Measurements from ENCODE around the gene WBP2NL.

Gene WBP2NL

GRCh38 chr22:42060489-42060888 is 61.9 kb downstream of the WBP2NL start (continued):
- TF ChIP-seq PATZ1 (CRISPR knock-in tag; IDR thresholded peaks at IDR 0.05; ENCODE audit: borderline replicate concordance): no peak
- no peak for TF ChIP-seq ZNF565 (CRISPR knock-in tag; conservative IDR thresholded peaks at IDR 0.05; ENCODE audit: low read depth)

GRCh38 chr22:42061041-42061440 is 62.5 kb downstream of the WBP2NL start:
- no peak for TF ChIP-seq ZC3H10 (CRISPR knock-in tag; IDR thresholded peaks at IDR 0.05)
- TF ChIP-seq ISL1 (CRISPR knock-in tag; IDR thresholded peaks at IDR 0.05): no peak
- no peak for TF ChIP-seq ZNF565 (CRISPR knock-in tag; conservative IDR thresholded peaks at IDR 0.05; ENCODE audit: low read depth)
- no peak for TF ChIP-seq TCF4 (CRISPR knock-in tag; IDR thresholded peaks at IDR 0.05; ENCODE audit: borderline replicate concordance)
- no peak for TF ChIP-seq RARB (CRISPR knock-in tag; IDR thresholded peaks at IDR 0.05)
- no peak for TF ChIP-seq BACH2 (CRISPR knock-in tag; IDR thresholded peaks at IDR 0.05; ENCODE audit: borderline replicate concordance)
- TF ChIP-seq ZNF70 (CRISPR knock-in tag; IDR thresholded peaks at IDR 0.05): no peak
- TF ChIP-seq ARNTL (CRISPR knock-in tag; IDR thresholded peaks at IDR 0.05; ENCODE audit: borderline replicate concordance, low read depth): no peak
- TF ChIP-seq GLIS3 (CRISPR knock-in tag; IDR thresholded peaks at IDR 0.05): no peak
- no peak for TF ChIP-seq CREB5 (CRISPR knock-in tag; IDR thresholded peaks at IDR 0.05; ENCODE audit: low read depth)
- no peak for TF ChIP-seq TSHZ2 (CRISPR knock-in tag; IDR thresholded peaks at IDR 0.05)
- TF ChIP-seq ZNF8 (CRISPR knock-in tag; IDR thresholded peaks at IDR 0.05): no peak
- TF ChIP-seq ZFP30 (CRISPR knock-in tag; IDR thresholded peaks at IDR 0.05): no peak
- no peak for TF ChIP-seq ESRRG (CRISPR knock-in tag; IDR thresholded peaks at IDR 0.05)
- no peak for TF ChIP-seq PPARA (CRISPR knock-in tag; IDR thresholded peaks at IDR 0.05; ENCODE audit: borderline replicate concordance)
- no peak for TF ChIP-seq ZFP3 (CRISPR knock-in tag; IDR thresholded peaks at IDR 0.05)
- TF ChIP-seq SNAI2 (CRISPR knock-in tag; IDR thresholded peaks at IDR 0.05): no peak
- TF ChIP-seq PATZ1 (CRISPR knock-in tag; IDR thresholded peaks at IDR 0.05; ENCODE audit: borderline replicate concordance): no peak
- ATAC-seq: no peak

GRCh38 chr22:42062506-42063170 is 64.0 kb downstream of the WBP2NL start:
- no peak for TF ChIP-seq PATZ1 (CRISPR knock-in tag; IDR thresholded peaks at IDR 0.05; ENCODE audit: borderline replicate concordance)
- no peak for TF ChIP-seq ESRRG (CRISPR knock-in tag; IDR thresholded peaks at IDR 0.05)
- no peak for TF ChIP-seq TCF4 (CRISPR knock-in tag; IDR thresholded peaks at IDR 0.05; ENCODE audit: borderline replicate concordance)
- no peak for TF ChIP-seq BACH2 (CRISPR knock-in tag; IDR thresholded peaks at IDR 0.05; ENCODE audit: borderline replicate concordance)
- no peak for TF ChIP-seq RARB (CRISPR knock-in tag; IDR thresholded peaks at IDR 0.05)
- no peak for TF ChIP-seq PPARA (CRISPR knock-in tag; IDR thresholded peaks at IDR 0.05; ENCODE audit: borderline replicate concordance)
- no peak for ATAC-seq
